Skeletal muscle cell (primary cell): ENCODE data around the gene SPTBN1.
A peak's percentile ranks its signal among the peaks of the same experiment; 100 is the strongest.
"Not testable (repeated sequence)": the region's sequence is repeated elsewhere in the genome, so short reads cannot be mapped to it uniquely, and the experiment has no call there.

Source experiments
- DNase-seq: peaks from one replicate; pipeline ENCODE4 v3.0.0-alpha.2; 2010; ENCODE audit warnings: low read depth
- H3K4me3 ChIP-seq: 2 replicates; pipeline ENCODE4 v1.5.1; 2011; ENCODE audit warnings: low read depth, mild to moderate bottlenecking, control low read depth, low read length, moderate library complexity

The SPTBN1 gene

GRCh38 chr2:54697934-54698333 lies 241.8 kb downstream of the SPTBN1 start:
- H3K4me3 ChIP-seq, result no peak overlapping the region
- DNase-seq, result no peak

DNA sequence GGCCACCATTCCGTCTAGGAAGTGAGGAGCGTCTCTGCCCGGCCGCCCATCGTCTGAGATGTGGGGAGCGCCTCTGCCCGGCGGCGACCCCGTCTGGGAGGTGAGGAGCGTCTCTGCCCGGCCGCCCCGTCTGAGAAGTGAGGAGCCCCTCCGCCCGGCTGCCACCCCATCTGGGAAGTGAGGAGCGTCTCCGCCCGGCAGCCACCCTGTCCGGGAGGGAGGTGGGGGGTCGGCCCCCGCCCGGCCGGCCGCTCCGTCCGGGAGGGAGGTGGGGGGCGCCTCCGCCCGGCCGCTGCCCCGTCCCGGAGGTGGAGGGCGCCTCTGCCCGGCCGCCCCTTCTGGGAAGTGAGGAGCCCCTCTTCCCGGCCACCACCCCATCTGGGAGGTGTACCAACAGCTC lies 242.8 kb downstream of the SPTBN1 start:
- DNase-seq, result not testable (repeated sequence)

DNA sequence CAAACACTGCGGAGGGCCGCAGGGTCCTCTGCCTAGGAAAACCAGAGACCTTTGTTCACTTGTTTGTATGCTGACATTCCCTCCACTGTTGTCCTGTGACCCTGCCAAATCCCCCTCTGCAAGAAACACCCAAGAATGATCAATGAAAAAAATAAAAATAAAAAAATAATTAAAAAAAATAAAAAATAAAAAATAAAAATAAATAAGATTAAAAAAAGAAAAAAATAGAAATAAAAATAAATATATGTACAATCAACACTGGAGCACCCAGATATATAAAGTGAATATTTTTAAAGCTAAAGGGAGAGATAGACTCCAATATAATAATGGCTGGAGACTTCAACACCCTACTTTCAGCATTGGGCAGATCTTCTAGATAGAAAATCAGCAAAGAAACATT lies 243.5 kb downstream of the SPTBN1 start:
- DNase-seq, result no peak
- no peak overlapping the region for H3K4me3 ChIP-seq

More for the DNA sequence above, 242.8 kb downstream of the SPTBN1 start:
- H3K4me3 ChIP-seq, result not testable (repeated sequence)

DNA sequence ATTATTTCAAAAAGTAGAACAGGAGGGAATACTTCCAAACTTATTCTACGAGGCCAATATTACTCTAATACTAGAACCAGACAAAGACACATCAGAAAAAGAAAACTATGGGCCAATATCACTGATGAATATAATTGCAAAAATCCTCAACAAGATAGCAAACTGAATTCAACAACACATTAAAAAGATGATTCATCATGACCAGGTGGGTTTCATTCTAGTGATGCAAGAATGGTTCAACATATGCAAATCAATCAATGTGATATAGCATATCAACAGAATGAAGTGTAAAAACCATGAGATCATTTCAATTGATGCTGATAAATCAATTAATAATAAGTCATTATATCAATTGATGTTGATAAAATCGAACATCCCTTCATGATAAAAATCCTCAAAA lies 244.9 kb downstream of the SPTBN1 start:
- no peak overlapping the region for H3K4me3 ChIP-seq
- DNase-seq, result no peak

DNA sequence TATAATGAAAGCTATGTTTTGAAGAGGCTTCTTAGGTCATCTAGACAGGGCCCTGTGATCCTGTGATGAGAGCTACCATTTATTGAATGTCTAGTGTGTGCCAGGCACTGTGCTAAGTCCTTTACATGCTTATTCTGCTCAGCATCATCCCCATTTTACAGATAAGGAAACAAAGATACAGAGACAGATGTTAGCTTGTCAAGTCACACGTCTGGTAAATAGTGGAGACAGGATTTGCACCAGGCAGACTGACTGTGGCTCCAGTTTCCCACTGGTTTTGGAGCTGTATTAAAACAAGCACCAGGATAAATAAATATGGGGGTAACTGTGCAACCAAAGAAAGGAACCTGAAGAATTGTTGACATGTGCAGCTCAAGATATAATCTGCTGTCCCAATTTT lies 248.1 kb downstream of the SPTBN1 start:
- DNase-seq, result no peak
- no peak overlapping the region for H3K4me3 ChIP-seq

GRCh38 chr2:54704688-54705605 lies 248.8 kb downstream of the SPTBN1 start:
- DNase-seq, result no peak
- no peak overlapping the region for H3K4me3 ChIP-seq

GRCh38 chr2:54706622-54707021 lies 250.5 kb downstream of the SPTBN1 start:
- DNase-seq, result no peak

GRCh38 chr2:54708584-54709335 lies 252.6 kb downstream of the SPTBN1 start:
- H3K4me3 ChIP-seq, result peak overlapping the region; percentile 43
- DNase-seq, result no peak

More at GRCh38 chr2:54706622-54707021, 250.5 kb downstream of the SPTBN1 start:
- H3K4me3 ChIP-seq, result no peak overlapping the region

DNA sequence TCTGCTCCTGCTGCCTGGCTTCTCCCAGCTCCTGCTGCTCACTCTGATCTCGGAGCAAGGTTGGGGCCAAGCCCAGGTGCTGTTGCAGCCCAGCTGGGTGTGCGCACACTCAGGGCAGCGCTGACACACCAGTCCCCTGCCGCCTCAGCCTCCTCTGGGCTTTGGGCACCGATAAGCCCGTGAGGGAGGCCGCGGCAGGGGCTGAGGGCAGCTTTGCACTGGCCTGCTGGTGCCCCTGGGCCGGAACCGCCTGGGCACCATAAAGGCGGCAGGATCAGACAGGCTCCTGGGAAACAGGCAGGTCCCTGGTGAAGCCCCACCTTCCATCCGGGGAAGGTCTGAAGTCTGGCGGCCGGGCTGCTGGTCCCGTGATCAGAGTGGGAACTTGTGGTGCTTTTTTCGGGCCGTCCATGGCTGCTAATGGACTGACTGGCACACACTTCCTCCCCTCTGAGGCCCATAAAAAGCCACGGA lies 253.2 kb downstream of the SPTBN1 start:
- peak overlapping the region; percentile 43 for H3K4me3 ChIP-seq
- DNase-seq, result no peak

DNA sequence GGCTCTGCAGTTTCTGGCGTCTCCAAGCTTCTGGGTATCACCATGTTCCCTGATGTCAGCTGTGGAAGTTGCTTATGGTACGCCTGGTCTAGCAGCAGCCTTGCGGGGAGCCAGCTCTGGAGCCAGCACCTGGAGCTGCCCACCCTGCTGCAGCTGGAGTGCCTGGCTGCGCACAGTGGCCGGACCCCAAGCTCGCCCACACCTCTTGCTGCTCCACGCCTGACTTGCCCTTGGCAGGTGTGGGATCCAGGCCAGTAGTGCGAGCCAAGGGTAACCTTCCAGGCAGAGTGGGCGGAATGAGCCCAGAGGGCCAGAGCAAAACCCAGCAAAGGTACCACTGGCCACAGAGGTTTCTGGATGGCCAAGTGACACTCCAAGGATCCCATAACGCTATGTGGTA lies 254.1 kb downstream of the SPTBN1 start:
- no peak overlapping the region for H3K4me3 ChIP-seq
- DNase-seq, result no peak

GRCh38 chr2:54712516-54712915 lies 256.4 kb downstream of the SPTBN1 start:
- no peak overlapping the region for H3K4me3 ChIP-seq
- no peak for DNase-seq

- no peak overlapping the region for H3K4me3 ChIP-seq
- DNase-seq, result no peak
These were observed 258.9 kb downstream of the SPTBN1 start for GRCh38 chr2:54714996-54715395.

- no peak overlapping the region for H3K4me3 ChIP-seq
- DNase-seq, result no peak
These were observed 260.2 kb downstream of the SPTBN1 start for GRCh38 chr2:54716375-54716774.

GRCh38 chr2:54720563-54720962 lies 264.4 kb downstream of the SPTBN1 start:
- DNase-seq, result no peak
- no peak overlapping the region for H3K4me3 ChIP-seq
